ENCODE data around the gene APBB2. TPM values are rescaled to one million over a fixed set of nuclear protein-coding genes. Genes with fewer than 3 reads are reported as not detected.

APBB2 gene
- polyA plus RNA-seq, 3 donors = 0.15 to 0.33 TPM; not detected in 1

DNA sequence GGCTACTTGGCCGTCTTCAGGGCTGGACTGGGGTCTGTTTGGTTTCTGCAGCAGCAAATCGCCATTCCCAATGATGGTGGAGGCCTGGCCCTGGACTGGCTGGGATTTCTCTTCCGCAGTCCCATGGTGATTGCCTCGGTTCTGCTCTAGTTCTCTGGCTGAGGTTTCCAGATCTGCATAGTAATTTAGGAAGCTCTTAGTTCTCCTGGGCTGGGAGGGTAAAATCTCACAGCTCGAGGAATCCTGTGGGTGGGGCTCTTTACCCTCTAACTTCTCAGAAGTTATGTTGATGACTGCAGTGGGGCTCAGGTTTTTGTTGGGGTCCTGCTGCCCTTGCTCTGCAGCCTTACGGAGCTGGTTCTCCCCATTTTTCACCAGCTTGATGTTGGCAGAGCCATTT, 200.6 kb downstream of the APBB2 start:
- Histone ChIP-seq H3K79me2 (ENCODE audit: insufficient read depth, low read length) (no peaks in the 10 kb centered on the region), H3K27ac (ENCODE audit: low read depth in 1 of 2, low read length in 2 of 2) (no peak overlapping the region), H3K4me3 (replicated peaks in 1 of 3; ENCODE audit: low read depth in 2 of 3, low read length in 3 of 3) (no peak overlapping the region), H2AFZ (ENCODE audit: insufficient read depth, low read depth, low read length, poor library complexity, severe bottlenecking) (no peak overlapping the region), H3K4me1 (ENCODE audit: control insufficient read depth in 1 of 2, insufficient read depth in 2 of 2, low read length in 2 of 2) (no peaks in the 10 kb centered on the region), H3K36me3 (replicated peaks in 1 of 2; ENCODE audit: control insufficient read depth in 1 of 2, insufficient read depth in 2 of 2, low read length in 2 of 2) (no peaks in the 10 kb centered on the region), H3K9me3 (replicated peaks in 1 of 2; ENCODE audit: control insufficient read depth in 1 of 2, insufficient read depth in 1 of 2, low read length in 2 of 2) (no peaks in the 10 kb centered on the region), H3K27me3 (ENCODE audit: control insufficient read depth in 2 of 2, insufficient read depth in 2 of 2, low read length in 2 of 2) (no peaks in the 10 kb centered on the region), H4K20me1 (ENCODE audit: insufficient read depth, low read length) (no peaks in the 10 kb centered on the region), H3K4me2 (replicated peaks; ENCODE audit: extremely low read depth, low read length, poor library complexity, severe bottlenecking) (no peak overlapping the region), H3K9ac (ENCODE audit: insufficient read depth, low read length, poor library complexity, severe bottlenecking) (no peak overlapping the region)
- Mint-ChIP-seq H3K4me1 (peaks cover 8% of the 10 kb centered on the region), H3K36me3 (peaks cover 0 to 3% of the 10 kb centered on the region in 2 donors), H3K9me3 (no peaks in the 10 kb centered on the region), H3K27me3 (ENCODE audit: low read depth in 3 of 3) (peaks cover 0 to 2% (median 0%) of the 10 kb centered on the region in 3 donors), H3K4me3 (no peak overlapping the region), H3K27ac (no peak overlapping the region)
- TF ChIP-seq, protein P1, sequence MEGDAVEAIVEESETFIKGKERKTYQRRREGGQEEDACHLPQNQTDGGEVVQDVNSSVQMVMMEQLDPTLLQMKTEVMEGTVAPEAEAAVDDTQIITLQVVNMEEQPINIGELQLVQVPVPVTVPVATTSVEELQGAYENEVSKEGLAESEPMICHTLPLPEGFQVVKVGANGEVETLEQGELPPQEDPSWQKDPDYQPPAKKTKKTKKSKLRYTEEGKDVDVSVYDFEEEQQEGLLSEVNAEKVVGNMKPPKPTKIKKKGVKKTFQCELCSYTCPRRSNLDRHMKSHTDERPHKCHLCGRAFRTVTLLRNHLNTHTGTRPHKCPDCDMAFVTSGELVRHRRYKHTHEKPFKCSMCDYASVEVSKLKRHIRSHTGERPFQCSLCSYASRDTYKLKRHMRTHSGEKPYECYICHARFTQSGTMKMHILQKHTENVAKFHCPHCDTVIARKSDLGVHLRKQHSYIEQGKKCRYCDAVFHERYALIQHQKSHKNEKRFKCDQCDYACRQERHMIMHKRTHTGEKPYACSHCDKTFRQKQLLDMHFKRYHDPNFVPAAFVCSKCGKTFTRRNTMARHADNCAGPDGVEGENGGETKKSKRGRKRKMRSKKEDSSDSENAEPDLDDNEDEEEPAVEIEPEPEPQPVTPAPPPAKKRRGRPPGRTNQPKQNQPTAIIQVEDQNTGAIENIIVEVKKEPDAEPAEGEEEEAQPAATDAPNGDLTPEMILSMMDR (IDR thresholded peaks at IDR 0.05) = no peak
- 58% methylated on average over 4 of the region's 6 CpGs for WGBS (ENCODE audit: insufficient coverage)
- no peak for DNase-seq
- intact Hi-C loops (cut with micrococcal nuclease) = no loop called here

DNA sequence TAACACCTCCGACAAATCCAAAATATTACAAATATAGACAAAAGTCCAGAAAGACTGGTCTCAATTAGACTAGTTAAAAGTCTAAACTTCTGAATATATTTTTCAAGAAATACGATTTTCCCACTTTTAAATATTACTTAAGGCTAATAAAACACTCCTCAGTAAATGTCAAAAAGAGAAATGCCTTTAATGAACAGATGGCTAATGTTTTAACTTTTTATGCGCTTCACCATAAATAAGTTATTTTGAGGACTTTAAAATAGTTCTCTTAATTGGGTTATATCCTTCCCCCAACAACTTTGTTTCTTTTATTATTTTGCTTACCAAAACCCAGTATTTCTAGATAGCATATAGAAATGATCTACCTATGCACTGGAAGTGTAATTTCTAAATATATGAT, 201.4 kb downstream of the APBB2 start:
- no peak for DNase-seq
- H3K4me1 Mint-ChIP-seq = peaks cover 9% of the 10 kb centered on the region
- no CpG with 5 or more reads among the region's 3 CpGs for WGBS (ENCODE audit: insufficient coverage)
- no peak overlapping the region for H3K27ac ChIP-seq (ENCODE audit: low read depth in 1 of 2, low read length in 2 of 2)
- H3K36me3 ChIP-seq (replicated peaks in 1 of 2; ENCODE audit: control insufficient read depth in 1 of 2, insufficient read depth in 2 of 2, low read length in 2 of 2) = no peaks in the 10 kb centered on the region
- no peaks in the 10 kb centered on the region for H3K4me1 ChIP-seq (ENCODE audit: control insufficient read depth in 1 of 2, insufficient read depth in 2 of 2, low read length in 2 of 2)
- peaks cover 0 to 3% of the 10 kb centered on the region in 2 donors for H3K36me3 Mint-ChIP-seq
- no peak overlapping the region for H3K9ac ChIP-seq (ENCODE audit: insufficient read depth, low read length, poor library complexity, severe bottlenecking)
- H3K4me3 Mint-ChIP-seq = no peak overlapping the region
- H3K4me2 ChIP-seq (replicated peaks; ENCODE audit: extremely low read depth, low read length, poor library complexity, severe bottlenecking) = no peak overlapping the region
- TF ChIP-seq, protein P1 (IDR thresholded peaks at IDR 0.05) = no peak
- no peaks in the 10 kb centered on the region for H3K27me3 ChIP-seq (ENCODE audit: control insufficient read depth in 2 of 2, insufficient read depth in 2 of 2, low read length in 2 of 2)
- H3K27ac Mint-ChIP-seq = no peak overlapping the region
- no peaks in the 10 kb centered on the region for H3K9me3 Mint-ChIP-seq
- no peaks in the 10 kb centered on the region for H3K79me2 ChIP-seq (ENCODE audit: insufficient read depth, low read length)
- H3K27me3 Mint-ChIP-seq (ENCODE audit: low read depth in 3 of 3) = peaks cover 0 to 2% (median 0%) of the 10 kb centered on the region in 3 donors
- no peak overlapping the region for H2AFZ ChIP-seq (ENCODE audit: insufficient read depth, low read depth, low read length, poor library complexity, severe bottlenecking)
- intact Hi-C loops (cut with micrococcal nuclease) = no loop called here
- no peak overlapping the region for H3K4me3 ChIP-seq (replicated peaks in 1 of 3; ENCODE audit: low read depth in 2 of 3, low read length in 3 of 3)
- no peaks in the 10 kb centered on the region for H4K20me1 ChIP-seq (ENCODE audit: insufficient read depth, low read length)
- no peaks in the 10 kb centered on the region for H3K9me3 ChIP-seq (replicated peaks in 1 of 2; ENCODE audit: control insufficient read depth in 1 of 2, insufficient read depth in 1 of 2, low read length in 2 of 2)
